GM18508 (cell line): Measurements from ENCODE around the gene PRKAR1B.
"Not testable (repeated sequence)": the region's sequence is repeated elsewhere in the genome, so short reads cannot be mapped to it uniquely, and the experiment has no call there.

Experiments
- ATAC-seq: cut with Tn5 transposase; IDR thresholded peaks from one replicate; pipeline ENCODE4 v1.9.1; 2021; ENCODE audit warnings: moderate number of reproducible peaks; ENCODE audit not compliant: insufficient read depth, unreplicated experiment

The PRKAR1B gene

GRCh38 chr7:631964-632830 lies 94.9 kb downstream of the PRKAR1B start:
- ATAC-seq, result no peak

- no peak for ATAC-seq
Measured at GRCh38 chr7:631291-631711, 95.8 kb downstream of the PRKAR1B start.

GRCh38 chr7:630539-630938 lies 96.5 kb downstream of the PRKAR1B start:
- ATAC-seq, result no peak

GRCh38 chr7:630111-630511 lies 97.0 kb downstream of the PRKAR1B start:
- no peak for ATAC-seq

- no peak for ATAC-seq
Measured at GRCh38 chr7:628826-629225, 98.3 kb downstream of the PRKAR1B start.

GRCh38 chr7:628402-628763 lies 98.7 kb downstream of the PRKAR1B start:
- no peak for ATAC-seq

GRCh38 chr7:627661-628401 lies 99.2 kb downstream of the PRKAR1B start:
- ATAC-seq, result no peak

- no peak for ATAC-seq
Measured at GRCh38 chr7:625376-625971, 101.6 kb downstream of the PRKAR1B start.

- ATAC-seq, result no peak
Measured at GRCh38 chr7:623464-623863, 103.6 kb downstream of the PRKAR1B start.

- no peak for ATAC-seq
Measured at GRCh38 chr7:621572-622285, 105.4 kb downstream of the PRKAR1B start.

GRCh38 chr7:620885-621284 lies 106.2 kb downstream of the PRKAR1B start:
- ATAC-seq, result no peak

GRCh38 chr7:620056-620455 lies 107.0 kb downstream of the PRKAR1B start:
- no peak for ATAC-seq

GRCh38 chr7:619368-619840 lies 107.7 kb downstream of the PRKAR1B start:
- no peak for ATAC-seq

- no peak for ATAC-seq
Measured at GRCh38 chr7:618539-619367, 108.3 kb downstream of the PRKAR1B start.

GRCh38 chr7:617614-618538 lies 109.2 kb downstream of the PRKAR1B start:
- ATAC-seq, result no peak

- no peak for ATAC-seq
Measured at GRCh38 chr7:613442-614140, 113.5 kb downstream of the PRKAR1B start.

GRCh38 chr7:611837-612236 lies 115.2 kb downstream of the PRKAR1B start:
- ATAC-seq, result not testable (repeated sequence)

GRCh38 chr7:611281-611810 lies 115.7 kb downstream of the PRKAR1B start:
- ATAC-seq, result no peak
